Retinal pigment epithelial cell (primary cell): ENCODE data around the gene PCDHA9.

Source experiments
- DNase-seq: peaks from one replicate; pipeline ENCODE4 v3.0.0-alpha.2; 2010; ENCODE audit warnings: low read depth
- H3K4me3 ChIP-seq: 2 replicates; pipeline ENCODE4 v1.5.1; 2011; ENCODE audit warnings: mild to moderate bottlenecking, low read length, control low read depth, moderate library complexity
- TF ChIP-seq, protein P1 (sequence below): conservative IDR thresholded peaks from 2 replicates; pipeline ENCODE4 v1.5.1; 2011; ENCODE audit warnings: low read depth, low read length, control low read depth, inconsistent platforms

PCDHA9 gene

DNA sequence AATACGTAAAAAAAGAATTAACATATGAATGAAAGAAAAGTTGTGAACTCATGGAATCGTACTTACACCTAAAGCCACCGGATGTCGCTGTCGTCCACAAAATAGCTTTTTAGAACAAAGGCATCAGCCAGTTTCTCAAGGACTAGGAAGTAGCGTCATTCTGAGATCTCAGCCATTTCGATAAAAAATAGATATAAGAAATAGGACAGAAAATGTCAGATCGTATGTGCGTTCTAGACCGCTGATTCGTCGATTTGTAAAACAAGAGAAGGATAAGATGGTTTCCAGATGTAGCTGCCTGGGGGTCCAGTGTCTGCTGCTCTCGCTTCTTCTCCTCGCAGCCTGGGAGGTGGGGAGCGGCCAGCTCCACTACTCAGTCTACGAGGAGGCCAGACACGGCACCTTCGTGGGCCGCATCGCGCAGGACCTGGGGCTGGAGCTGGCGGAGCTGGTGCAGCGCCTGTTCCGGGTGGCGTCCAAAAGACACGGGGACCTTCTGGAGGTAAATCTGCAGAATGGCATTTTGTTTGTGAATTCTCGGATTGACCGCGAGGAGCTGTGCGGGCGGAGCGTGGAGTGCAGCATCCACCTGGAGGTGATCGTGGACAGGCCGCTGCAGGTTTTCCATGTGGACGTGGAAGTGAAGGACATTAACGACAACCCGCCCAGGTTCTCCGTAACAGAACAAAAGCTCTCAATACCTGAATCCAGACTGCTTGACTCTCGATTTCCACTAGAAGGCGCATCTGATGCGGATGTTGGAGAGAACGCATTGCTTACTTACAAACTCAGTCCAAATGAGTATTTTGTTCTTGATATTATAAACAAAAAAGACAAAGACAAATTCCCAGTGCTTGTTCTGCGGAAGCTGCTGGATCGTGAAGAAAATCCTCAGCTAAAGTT lies 7.8 kb downstream of the PCDHA9 start, which contains the start of gene PCDHA10:
TSS of gene PCDHA10 (plus strand) at position 126 of the 903 bp plus-strand sequence. CDS start at position 278, 152 bp downstream.
- DNase-seq = no peak
- H3K4me3 ChIP-seq = no peak within 1 kb of the TSS
- TF ChIP-seq, protein P1, sequence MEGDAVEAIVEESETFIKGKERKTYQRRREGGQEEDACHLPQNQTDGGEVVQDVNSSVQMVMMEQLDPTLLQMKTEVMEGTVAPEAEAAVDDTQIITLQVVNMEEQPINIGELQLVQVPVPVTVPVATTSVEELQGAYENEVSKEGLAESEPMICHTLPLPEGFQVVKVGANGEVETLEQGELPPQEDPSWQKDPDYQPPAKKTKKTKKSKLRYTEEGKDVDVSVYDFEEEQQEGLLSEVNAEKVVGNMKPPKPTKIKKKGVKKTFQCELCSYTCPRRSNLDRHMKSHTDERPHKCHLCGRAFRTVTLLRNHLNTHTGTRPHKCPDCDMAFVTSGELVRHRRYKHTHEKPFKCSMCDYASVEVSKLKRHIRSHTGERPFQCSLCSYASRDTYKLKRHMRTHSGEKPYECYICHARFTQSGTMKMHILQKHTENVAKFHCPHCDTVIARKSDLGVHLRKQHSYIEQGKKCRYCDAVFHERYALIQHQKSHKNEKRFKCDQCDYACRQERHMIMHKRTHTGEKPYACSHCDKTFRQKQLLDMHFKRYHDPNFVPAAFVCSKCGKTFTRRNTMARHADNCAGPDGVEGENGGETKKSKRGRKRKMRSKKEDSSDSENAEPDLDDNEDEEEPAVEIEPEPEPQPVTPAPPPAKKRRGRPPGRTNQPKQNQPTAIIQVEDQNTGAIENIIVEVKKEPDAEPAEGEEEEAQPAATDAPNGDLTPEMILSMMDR = peak; percentile 7

DNA sequence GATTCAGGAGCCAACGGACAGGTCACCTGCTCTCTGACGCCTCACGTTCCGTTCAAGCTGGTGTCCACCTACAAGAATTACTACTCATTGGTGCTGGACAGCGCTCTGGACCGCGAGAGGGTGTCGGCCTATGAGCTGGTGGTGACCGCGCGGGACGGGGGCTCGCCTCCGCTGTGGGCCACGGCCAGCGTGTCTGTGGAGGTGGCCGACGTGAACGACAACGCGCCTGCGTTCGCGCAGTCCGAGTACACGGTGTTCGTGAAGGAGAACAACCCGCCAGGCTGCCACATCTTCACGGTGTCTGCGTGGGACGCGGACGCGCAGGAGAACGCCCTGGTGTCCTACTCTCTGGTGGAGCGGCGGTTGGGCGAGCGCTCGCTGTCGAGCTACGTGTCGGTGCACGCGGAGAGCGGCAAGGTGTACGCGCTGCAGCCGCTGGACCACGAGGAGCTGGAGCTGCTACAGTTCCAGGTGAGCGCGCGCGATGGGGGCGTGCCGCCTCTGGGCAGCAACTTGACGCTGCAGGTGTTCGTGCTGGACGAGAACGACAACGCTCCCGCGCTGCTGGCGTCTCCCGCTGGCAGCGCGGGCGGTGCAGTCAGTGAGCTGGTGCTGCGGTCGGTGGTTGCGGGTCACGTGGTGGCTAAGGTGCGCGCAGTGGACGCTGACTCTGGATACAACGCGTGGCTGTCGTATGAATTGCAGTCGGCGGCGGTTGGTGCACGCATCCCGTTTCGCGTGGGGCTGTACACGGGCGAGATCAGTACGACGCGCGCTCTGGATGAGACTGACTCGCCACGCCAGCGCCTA lies 9.2 kb downstream of the PCDHA9 start:
- no peak for DNase-seq
- H3K4me3 ChIP-seq = no peak overlapping the region
- TF ChIP-seq, protein P1 = no peak

DNA sequence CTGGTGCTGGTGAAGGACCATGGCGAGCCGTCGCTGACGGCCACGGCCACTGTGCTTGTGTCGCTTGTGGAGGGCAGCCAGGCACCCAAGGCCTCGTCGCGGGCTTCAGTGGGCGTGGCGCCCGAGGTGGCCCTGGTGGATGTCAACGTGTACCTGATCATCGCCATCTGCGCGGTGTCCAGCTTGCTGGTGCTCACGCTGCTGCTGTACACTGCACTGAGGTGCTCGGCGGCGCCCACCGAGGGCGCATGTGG lies 9.7 kb downstream of the PCDHA9 start:
- TF ChIP-seq, protein P1 = no peak
- H3K4me3 ChIP-seq = no peak overlapping the region
- no peak for DNase-seq

DNA sequence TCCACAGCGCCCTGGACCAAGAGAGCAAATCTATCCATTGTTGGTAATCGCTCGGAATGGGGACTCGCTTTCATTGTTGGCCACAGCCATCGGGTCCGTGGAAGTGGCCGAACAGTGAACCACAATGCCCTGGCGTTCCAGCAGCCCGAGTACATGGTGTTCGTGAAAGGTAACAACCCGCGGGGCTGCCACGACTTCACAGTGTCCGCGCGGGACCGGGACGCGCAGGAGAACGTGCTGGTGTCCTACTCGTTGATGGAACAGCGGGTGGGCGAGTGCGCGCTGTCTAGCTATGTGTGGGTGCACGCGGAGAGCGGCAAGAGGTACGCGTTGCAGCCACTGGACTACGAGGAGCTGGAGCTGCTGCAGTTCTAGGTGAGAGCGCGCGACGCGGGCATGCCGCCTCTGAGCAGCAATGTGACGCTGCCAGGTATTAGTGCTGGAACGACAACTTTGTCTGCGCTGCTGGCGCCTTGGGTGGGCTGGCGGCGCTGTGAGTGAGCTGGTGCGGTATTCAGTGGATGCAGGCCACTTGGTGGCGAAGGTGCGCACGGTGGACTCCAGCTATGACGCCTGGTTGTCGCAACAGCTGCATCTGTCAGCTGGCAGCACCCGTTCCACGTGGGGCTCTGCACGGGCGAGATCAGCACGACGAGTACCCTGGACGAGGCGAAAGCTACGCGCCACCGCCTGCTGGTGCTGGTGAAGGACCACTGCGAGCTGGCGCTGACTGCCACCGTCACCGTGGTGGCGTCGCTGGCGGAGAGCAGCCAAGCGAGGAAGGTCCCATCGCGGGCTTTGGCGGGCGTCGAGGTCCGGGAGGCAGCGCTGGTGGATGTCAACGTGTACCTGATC lies 14.5 kb downstream of the PCDHA9 start:
- DNase-seq = no peak
- TF ChIP-seq, protein P1 = no peak
- no peak overlapping the region for H3K4me3 ChIP-seq

DNA sequence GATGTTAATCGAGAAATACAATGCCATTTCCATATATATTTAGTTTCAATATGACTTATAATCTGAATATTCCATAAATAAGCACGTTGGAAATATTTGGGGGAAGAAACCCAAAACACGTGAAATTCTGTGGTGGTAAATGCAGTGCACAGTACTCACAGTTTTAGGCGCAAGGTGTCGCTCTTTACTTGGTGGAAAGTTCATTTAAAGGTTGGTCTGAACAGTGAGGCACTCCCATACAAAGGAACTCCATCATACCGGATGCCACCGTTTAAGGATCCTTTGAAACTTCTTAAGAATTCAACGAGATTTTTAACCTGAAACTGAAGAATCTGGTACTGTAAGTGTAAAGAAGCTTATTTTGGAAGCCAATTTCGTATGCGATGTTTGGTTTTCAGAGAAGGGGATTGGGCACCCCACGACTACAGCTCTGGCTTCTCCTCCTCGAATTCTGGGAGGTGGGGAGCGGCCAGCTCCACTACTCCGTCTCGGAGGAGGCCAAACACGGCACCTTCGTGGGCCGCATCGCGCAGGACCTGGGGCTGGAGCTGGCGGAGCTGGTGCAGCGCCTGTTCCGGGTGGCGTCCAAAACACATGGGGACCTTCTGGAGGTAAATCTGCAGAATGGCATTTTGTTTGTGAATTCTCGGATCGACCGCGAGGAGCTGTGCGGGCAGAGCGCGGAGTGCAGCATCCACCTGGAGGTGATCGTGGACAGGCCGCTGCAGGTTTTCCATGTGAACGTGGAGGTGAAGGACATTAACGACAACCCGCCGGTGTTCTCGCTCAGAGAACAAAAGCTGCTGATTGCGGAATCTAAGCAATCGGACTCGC lies 20.8 kb downstream of the PCDHA9 start, which contains the start of gene PCDHA11:
TSS of gene PCDHA11 (plus strand) at position 237 of the 834 bp plus-strand sequence. CDS start at position 384, 147 bp downstream.
- no peak for DNase-seq
- TF ChIP-seq, protein P1 = peak; percentile 25
- no peak within 1 kb of the TSS for H3K4me3 ChIP-seq

DNA sequence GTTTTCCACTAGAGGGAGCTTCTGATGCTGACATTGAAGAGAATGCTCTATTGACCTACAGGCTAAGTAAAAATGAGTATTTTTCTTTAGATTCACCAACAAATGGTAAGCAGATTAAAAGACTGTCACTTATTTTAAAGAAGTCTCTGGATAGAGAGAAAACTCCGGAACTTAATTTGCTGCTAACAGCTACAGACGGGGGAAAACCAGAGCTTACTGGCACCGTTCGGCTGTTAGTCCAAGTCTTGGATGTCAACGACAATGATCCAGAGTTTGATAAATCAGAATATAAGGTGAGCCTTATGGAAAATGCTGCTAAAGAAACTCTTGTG lies 21.3 kb downstream of the PCDHA9 start:
- TF ChIP-seq, protein P1 = peak; percentile 32
- H3K4me3 ChIP-seq = no peak overlapping the region
- no peak for DNase-seq
